Gastroesophageal sphincter (tissue), 3 donors: Measurements from ENCODE around the gene RNASE11.

Source experiments
- POLR2A ChIP-seq, 2 donors: fragments of 450-650 bp; IDR thresholded peaks; one replicate each; pipeline ENCODE4 v1.6.1; 2017; ENCODE audit warnings: antibody characterized with exemption in 2 of 2, mild to moderate bottlenecking in 2 of 2, moderate library complexity in 1 of 2
- TF ChIP-seq, protein P1 (sequence below), 4 experiments: fragments of 200-600 bp in 2 of 4; fragments of 450-650 bp in 2 of 4; sonication (generic) in 1 of 4; IDR thresholded peaks; one replicate each; pipeline ENCODE4 v1.5.1; 2017 to 2019; ENCODE audit warnings: antibody characterized with exemption in 4 of 4, mild to moderate bottlenecking in 2 of 4, moderate library complexity in 2 of 4

DNA sequence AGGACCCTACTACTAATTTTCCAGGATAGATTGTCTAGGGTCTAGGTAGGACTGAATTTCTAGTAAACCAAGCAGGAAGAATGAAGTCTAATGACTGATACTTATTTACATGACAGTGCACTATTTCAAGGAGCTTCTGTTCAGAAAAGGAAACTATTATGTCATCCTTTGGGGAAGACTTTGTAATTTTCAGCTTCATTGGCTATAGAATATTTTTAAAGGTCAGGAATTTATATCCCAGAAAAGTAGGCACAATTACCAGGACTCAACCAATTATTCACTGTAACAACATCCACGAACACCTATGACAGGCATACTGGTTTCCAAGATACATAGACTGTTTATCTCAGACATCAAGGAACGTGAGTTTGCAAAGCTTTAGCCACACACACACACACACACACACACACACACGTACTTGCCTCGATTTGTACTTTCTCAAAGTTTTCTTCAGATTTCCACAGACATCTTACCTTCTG is 30.5 kb upstream of the RNASE11 start:
- TF ChIP-seq, protein P1, sequence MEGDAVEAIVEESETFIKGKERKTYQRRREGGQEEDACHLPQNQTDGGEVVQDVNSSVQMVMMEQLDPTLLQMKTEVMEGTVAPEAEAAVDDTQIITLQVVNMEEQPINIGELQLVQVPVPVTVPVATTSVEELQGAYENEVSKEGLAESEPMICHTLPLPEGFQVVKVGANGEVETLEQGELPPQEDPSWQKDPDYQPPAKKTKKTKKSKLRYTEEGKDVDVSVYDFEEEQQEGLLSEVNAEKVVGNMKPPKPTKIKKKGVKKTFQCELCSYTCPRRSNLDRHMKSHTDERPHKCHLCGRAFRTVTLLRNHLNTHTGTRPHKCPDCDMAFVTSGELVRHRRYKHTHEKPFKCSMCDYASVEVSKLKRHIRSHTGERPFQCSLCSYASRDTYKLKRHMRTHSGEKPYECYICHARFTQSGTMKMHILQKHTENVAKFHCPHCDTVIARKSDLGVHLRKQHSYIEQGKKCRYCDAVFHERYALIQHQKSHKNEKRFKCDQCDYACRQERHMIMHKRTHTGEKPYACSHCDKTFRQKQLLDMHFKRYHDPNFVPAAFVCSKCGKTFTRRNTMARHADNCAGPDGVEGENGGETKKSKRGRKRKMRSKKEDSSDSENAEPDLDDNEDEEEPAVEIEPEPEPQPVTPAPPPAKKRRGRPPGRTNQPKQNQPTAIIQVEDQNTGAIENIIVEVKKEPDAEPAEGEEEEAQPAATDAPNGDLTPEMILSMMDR (IDR thresholded peaks at IDR 0.05), result no peak
- no peak for TF ChIP-seq POLR2A (IDR thresholded peaks at IDR 0.05)
